ENCODE measurements around the gene SPATA45.
"Not testable (repeated sequence)": the region's sequence is repeated elsewhere in the genome, so short reads cannot be mapped to it uniquely, and the experiment has no call there.

Gene SPATA45

DNA sequence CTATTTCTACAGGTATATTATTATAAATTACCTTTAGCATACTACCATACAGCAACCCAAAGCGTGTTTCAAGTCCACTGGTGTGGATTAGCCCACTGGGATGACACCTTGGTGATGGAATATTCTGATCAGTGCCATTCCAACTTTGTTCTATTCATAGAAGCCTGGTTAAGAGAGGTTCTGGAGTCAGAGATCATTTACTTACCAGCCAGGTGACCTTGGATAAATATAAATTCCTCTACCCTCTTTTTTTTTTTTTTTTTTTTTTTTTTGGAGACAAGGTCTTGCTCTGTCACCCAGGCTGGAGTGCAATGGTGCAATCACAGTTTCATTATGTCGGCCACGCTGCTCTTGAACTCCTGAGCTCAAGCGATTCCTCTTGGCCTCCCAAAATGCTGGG is at the start of gene SPATA45:
Gene SPATA45 (minus strand): TSS at position 101 of the 400 bp plus-strand sequence. CDS start 11,500 bp downstream, outside the sequence.
- DNase-seq (ENCODE audit: low read depth): no peak

- no peak for DNase-seq (ENCODE audit: low read depth)
Observed at GRCh38 chr1:212892108-212892507, 44.7 kb upstream of the SPATA45 start.

- no peak for DNase-seq (ENCODE audit: low read depth)
Observed at GRCh38 chr1:212884592-212884991, 37.1 kb upstream of the SPATA45 start.

GRCh38 chr1:212879947-212880690 is 32.7 kb upstream of the SPATA45 start:
- DNase-seq (ENCODE audit: low read depth): no peak

DNA sequence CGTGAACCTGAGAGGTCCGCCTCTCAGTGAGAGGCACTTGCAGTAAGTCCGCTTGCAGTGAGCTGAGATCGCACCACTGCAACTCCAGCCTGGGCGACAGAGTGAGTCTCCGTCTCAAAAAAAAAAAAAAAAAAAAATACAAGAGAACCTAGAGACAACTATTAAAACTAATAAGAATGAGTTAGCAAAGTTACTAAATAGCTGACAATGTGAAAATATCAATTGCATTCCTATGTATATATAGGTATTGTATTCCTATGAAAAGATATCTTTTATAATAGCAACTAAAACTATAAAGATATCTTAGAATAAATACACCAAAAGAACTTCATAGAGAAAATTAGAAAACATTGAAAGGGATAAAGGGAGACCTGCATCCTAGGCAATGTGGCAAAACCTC is 31.0 kb upstream of the SPATA45 start:
- DNase-seq (ENCODE audit: low read depth): no peak

GRCh38 chr1:212873518-212873917 is 26.1 kb upstream of the SPATA45 start:
- no peak for DNase-seq (ENCODE audit: low read depth)

DNA sequence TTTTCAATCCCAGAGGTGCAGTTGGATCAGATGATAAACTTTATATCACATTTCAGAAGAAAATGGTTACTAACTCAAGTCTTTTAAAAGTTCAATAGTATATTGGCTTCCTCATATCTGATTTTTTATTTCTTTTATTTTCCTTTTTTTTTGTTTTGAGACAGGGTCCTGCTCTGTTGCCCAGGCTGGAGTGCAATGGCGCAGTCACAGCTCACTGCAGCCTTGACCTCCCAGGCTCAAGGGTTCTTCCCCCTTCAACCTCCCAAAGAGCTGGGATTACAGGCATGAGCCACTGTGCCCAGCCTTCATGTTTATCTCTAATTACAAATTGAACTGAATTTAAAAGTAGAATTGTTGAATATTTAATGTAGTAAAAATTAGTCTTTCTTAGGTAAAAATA is 24.5 kb upstream of the SPATA45 start:
- no peak for DNase-seq (ENCODE audit: low read depth)

GRCh38 chr1:212867192-212867591 is 19.7 kb upstream of the SPATA45 start:
- DNase-seq (ENCODE audit: low read depth): no peak

- no peak for DNase-seq (ENCODE audit: low read depth)
Observed at GRCh38 chr1:212864201-212864600, 16.8 kb upstream of the SPATA45 start.

GRCh38 chr1:212863345-212863744 is 15.9 kb upstream of the SPATA45 start:
- DNase-seq (ENCODE audit: low read depth): not testable (repeated sequence)

GRCh38 chr1:212862111-212862690 is 14.8 kb upstream of the SPATA45 start:
- no peak for DNase-seq (ENCODE audit: low read depth)

- no peak for DNase-seq (ENCODE audit: low read depth)
Observed at GRCh38 chr1:212860713-212861581, 13.5 kb upstream of the SPATA45 start.

DNA sequence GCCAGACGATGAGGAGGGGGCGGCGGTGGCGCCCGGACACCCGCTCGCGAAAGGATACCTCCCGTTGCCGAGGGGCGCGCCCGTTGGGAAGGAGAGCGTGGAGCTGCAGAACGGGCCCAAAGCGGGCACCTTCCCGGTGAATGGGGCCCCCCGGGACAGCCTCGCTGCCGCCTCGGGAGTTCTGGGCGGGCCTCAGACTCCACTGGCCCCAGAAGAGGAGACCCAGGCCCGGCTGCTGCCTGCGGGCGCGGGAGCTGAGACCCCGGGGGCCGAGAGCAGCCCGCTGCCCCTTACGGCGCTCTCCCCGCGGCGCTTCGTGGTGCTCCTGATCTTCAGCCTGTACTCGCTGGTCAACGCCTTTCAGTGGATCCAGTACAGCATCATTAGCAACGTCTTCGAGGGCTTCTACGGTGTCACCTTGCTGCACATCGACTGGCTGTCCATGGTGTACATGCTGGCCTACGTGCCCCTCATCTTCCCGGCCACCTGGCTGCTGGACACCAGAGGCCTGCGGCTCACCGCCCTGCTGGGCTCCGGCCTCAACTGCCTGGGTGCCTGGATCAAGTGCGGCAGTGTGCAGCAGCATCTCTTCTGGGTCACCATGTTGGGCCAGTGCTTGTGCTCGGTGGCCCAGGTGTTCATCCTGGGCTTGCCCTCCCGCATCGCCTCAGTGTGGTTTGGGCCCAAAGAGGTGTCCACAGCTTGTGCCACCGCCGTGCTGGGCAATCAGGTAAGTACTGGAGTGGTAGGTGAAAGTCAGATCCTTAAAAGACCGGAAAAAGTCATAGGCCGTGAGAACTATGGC is 11.2 kb upstream of the SPATA45 start:
- no peak for DNase-seq (ENCODE audit: low read depth)

- peak; percentile 87 for DNase-seq (ENCODE audit: low read depth)
Observed at GRCh38 chr1:212857992-212858460, 10.6 kb upstream of the SPATA45 start, which contains the start of gene FLVCR1. TSS of gene FLVCR1 (plus strand) at chr1:212858275. CDS start at chr1:212858453, 178 bp downstream.

GRCh38 chr1:212856755-212857154 is 9.3 kb upstream of the SPATA45 start:
- DNase-seq (ENCODE audit: low read depth): no peak

DNA sequence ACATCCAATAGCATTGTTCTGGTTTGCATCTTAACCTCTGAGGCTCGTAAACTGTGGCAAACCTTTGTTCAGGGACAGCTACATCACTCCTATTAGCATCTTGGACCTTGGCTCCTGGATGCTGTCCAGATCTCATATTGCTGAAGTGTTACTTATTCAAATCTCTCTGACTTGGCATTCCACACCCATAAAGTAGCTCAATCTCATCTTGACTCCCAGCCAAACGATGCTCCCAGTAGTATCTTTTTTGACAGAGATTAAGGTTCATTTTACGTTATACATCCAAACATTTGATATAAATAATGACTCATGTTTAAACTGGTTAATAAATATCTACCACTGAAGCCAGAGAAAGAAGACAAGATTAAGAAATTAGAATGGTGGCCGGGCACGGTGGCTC is 6.2 kb upstream of the SPATA45 start:
- DNase-seq (ENCODE audit: low read depth): no peak

DNA sequence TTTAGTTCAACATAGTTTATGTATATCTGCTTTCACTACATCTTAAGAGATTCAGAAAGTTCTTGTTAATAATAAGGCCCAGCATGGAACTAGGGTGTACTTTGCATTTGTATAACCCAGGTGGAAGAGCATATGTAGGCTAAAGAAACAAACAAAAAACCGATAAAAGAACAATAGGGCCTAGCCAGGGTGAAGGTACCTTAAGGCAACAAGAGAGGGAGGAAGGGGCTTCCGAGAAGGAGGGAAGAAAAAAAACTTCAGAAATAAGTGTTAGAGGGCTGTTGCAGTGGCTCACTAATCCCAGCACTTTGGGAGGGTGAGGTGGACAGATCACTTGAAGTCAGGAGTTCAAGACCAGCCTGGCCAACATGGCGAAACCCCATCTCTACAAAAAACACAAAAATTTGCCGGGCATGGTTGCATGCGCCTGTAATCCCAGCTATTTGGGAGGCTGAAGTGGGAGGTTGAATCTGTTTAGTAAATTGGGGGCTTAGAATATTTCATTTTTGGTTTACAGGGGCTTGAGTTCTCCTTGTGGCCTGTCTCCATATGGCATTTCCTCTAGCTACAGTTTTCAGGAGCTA is 4.7 kb upstream of the SPATA45 start:
- DNase-seq (ENCODE audit: low read depth): no peak

DNA sequence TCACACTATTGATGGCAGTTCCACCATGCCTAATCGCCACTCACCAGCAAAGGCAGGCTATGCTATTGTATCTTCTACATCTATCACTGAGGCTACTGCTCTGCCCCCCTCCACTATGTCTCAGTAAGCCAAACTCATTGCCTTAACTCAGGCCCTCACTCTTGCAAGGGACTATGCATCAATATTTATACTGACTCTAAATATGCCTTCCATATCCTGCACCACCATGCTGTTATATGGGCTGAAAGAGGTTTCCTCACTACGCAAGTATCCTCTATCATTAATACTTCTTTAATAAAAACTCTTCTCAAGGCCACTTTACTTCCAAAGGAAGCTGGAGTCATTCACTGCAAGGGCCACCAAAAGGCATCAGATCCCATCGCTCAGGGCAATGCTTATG is 2.9 kb downstream of the SPATA45 start:
- DNase-seq (ENCODE audit: low read depth): not testable (repeated sequence)

DNA sequence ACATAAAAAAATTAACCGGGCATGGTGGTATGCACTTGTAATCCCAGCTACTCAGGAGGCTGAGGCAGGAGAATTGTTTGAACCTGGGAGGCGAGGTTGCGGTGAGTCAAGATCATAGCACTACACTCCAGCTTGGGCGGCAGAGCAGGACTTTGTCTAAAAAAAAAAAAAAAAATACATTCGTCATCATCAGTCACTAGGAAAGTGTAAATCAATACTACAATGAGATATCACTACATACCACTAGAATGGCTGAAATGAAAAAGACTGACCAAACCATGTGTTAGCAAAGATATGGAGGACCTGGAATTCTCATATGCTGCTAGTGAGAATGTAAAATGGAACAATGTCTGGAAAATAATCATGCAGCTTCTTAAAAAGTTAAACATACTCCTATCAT is 9.3 kb downstream of the SPATA45 start:
- DNase-seq (ENCODE audit: low read depth): no peak

GRCh38 chr1:212833211-212834207 is 13.9 kb downstream of the SPATA45 start:
- DNase-seq (ENCODE audit: low read depth): not testable (repeated sequence)

Measured in T-helper 22 cell (primary cell).